Suprapubic skin (tissue), 4 donors: ENCODE results near the gene PDE6B.

Source experiments
- CTCF ChIP-seq, 2 donors: fragments of 200-600 bp in 1 of 2; fragments of 450-650 bp in 1 of 2; sonication (generic) in 1 of 2; IDR thresholded peaks; one replicate each; pipeline ENCODE4 v1.5.1; 2016 to 2019; ENCODE audit warnings: antibody characterized with exemption in 2 of 2, mild to moderate bottlenecking in 1 of 2, moderate library complexity in 1 of 2
- POLR2A ChIP-seq, 2 donors: fragments of 450-650 bp; IDR thresholded peaks; one replicate each; pipeline ENCODE4 v1.6.1; 2017; ENCODE audit warnings: antibody characterized with exemption in 2 of 2, mild to moderate bottlenecking in 2 of 2, moderate library complexity in 2 of 2
- POLR2AphosphoS5 ChIP-seq, 3 donors: sonication (generic); formaldehyde crosslinking; IDR thresholded peaks; one replicate each; pipeline ENCODE4 v1.6.1; 2017; ENCODE audit warnings: antibody characterized with exemption in 3 of 3

- no peak for TF ChIP-seq CTCF (IDR thresholded peaks at IDR 0.05)
- TF ChIP-seq POLR2A (IDR thresholded peaks at IDR 0.05), result no peak
- no peak for TF ChIP-seq POLR2AphosphoS5 (IDR thresholded peaks at IDR 0.05)
Observed at GRCh38 chr4:620201-620600, 5.2 kb upstream of the PDE6B start.
